Uterus (tissue), 2 donors: ENCODE results near the gene FRK.

ENCODE experiments used
- CTCF ChIP-seq, 4 experiments: fragments of 200-600 bp in 2 of 4; fragments of 450-650 bp in 2 of 4; sonication (generic) in 2 of 4; IDR thresholded peaks; one replicate each; pipeline ENCODE4 v1.5.1; 2016 to 2019; ENCODE audit warnings: antibody characterized with exemption in 4 of 4, mild to moderate bottlenecking in 2 of 4, moderate library complexity in 1 of 4
- POLR2A ChIP-seq, 2 donors: fragments of 450-650 bp; IDR thresholded peaks; one replicate each; pipeline ENCODE4 v1.6.1; 2016; ENCODE audit warnings: antibody characterized with exemption in 2 of 2, mild to moderate bottlenecking in 1 of 2, moderate library complexity in 1 of 2

- no peak for TF ChIP-seq POLR2A (IDR thresholded peaks at IDR 0.05)
- TF ChIP-seq CTCF (IDR thresholded peaks at IDR 0.05) = no peak
Measured at GRCh38 chr6:115908906-115909559, 151.7 kb downstream of the FRK start.
